T-helper 22 cell (primary cell): Measurements from ENCODE around the gene USP54.
"Not testable (repeated sequence)": the region's sequence is repeated elsewhere in the genome, so short reads cannot be mapped to it uniquely, and the experiment has no call there.

Experiments used
- DNase-seq: peaks from one replicate; pipeline ENCODE4 v3.0.0-alpha.2; 2020; ENCODE audit warnings: low read depth

Gene USP54, protein sequence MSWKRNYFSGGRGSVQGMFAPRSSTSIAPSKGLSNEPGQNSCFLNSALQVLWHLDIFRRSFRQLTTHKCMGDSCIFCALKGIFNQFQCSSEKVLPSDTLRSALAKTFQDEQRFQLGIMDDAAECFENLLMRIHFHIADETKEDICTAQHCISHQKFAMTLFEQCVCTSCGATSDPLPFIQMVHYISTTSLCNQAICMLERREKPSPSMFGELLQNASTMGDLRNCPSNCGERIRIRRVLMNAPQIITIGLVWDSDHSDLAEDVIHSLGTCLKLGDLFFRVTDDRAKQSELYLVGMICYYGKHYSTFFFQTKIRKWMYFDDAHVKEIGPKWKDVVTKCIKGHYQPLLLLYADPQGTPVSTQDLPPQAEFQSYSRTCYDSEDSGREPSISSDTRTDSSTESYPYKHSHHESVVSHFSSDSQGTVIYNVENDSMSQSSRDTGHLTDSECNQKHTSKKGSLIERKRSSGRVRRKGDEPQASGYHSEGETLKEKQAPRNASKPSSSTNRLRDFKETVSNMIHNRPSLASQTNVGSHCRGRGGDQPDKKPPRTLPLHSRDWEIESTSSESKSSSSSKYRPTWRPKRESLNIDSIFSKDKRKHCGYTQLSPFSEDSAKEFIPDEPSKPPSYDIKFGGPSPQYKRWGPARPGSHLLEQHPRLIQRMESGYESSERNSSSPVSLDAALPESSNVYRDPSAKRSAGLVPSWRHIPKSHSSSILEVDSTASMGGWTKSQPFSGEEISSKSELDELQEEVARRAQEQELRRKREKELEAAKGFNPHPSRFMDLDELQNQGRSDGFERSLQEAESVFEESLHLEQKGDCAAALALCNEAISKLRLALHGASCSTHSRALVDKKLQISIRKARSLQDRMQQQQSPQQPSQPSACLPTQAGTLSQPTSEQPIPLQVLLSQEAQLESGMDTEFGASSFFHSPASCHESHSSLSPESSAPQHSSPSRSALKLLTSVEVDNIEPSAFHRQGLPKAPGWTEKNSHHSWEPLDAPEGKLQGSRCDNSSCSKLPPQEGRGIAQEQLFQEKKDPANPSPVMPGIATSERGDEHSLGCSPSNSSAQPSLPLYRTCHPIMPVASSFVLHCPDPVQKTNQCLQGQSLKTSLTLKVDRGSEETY (N-terminal part only)

DNA sequence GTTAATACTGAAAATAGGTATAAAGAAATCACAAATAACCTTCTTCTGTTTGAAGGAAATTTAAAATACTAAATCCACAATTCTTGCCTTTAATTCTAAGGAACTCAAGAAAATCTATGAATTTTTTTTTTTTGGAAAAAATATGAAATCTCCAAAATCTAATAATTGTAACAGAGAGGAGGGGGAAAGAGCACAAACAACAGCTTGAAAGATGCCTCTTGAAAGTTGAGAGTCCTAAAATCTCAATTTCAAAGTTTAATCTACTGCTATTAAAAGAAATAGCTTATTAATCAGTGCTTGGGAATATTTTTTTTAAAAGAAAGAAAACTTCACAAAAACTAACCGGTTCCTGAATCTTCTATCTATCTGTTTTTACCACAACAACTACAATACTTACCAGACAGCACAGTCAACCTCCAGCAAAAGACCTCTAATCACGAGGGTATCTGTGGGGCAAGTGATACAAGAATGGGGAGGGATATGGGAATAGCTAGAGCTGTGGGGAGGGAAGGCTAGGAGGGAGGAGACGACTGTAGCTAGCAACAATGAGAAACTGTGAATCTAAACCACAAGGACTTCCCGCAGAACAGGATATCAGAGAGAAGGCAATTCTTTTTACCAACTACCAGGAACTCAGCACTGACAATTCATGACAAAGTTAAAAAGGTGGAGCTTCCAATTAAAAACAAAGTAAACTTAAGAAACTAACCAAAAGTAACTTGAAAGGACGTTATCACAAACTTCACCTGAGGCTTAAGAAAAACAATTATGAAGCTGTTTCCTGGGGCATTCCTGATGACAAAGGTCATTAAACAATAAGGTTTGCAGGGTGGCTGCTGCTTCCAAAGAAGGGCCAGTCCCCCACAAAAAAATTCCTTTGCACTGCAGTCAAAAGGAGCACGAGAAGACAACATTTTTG is at the start of gene USP54:
TSS of gene USP54 (minus strand) at position 462 of the 919 bp plus-strand sequence. CDS start 15,684 bp downstream, outside the sequence.
- DNase-seq, result no peak

DNA sequence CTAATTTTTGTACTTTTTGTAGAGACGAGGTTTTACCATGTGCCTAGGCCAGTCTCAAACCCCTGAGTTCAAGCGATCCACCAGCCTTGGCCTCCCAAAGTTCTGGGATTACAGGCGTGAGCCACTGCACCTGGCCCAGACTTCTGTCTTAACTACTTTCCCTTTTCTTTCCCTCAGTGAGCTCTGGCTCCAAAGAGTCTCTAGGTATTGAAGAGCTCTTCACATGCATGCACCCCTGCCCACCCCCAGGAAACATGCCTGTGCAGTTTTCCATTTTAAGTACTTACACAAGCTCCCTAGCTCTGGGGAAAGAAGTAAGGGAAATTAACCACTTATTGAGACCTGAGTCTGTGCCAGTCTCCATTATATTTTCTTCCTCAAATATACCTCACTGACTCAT is 48.1 kb upstream of the USP54 start:
- DNase-seq, result no peak

DNA sequence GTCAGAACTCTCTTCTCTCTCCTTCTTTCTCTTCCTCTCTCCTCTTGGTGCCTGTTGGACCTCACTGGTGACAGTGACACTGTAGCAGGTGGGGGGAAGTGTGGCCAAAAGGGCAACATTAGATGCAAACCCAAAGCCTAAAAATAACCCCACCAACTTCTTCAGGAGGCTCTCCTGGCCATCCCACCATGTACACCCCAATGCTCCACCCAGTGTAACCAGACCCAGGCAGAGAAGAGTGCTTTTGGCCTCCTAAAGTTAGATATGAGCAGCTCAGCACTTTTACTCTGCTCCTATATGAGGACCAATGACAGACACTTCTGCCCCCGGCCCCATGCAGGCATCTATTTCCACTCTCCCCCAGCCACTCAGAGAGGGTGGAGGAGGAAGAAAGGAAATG is 44.6 kb upstream of the USP54 start:
- DNase-seq, result no peak

DNA sequence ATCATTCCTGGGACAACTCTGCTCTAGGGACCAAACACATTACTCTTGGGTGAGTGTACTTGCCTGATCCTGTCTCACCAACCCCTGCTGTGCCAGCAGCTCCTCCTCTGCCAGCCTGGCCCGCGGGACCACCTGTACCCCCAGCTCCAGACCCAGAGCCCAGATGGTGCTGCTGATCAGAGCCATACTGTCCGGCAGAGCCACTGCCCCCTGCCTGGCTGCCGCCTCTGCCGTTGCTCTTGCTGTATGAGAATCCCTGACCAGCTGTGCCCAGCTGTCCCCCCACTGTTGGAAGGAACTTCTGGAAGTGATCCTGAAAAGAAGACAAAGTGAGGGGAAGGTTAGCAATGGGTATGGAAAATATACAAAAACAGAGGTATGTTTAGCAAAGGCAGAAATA is 43.3 kb upstream of the USP54 start:
- DNase-seq, result no peak

DNA sequence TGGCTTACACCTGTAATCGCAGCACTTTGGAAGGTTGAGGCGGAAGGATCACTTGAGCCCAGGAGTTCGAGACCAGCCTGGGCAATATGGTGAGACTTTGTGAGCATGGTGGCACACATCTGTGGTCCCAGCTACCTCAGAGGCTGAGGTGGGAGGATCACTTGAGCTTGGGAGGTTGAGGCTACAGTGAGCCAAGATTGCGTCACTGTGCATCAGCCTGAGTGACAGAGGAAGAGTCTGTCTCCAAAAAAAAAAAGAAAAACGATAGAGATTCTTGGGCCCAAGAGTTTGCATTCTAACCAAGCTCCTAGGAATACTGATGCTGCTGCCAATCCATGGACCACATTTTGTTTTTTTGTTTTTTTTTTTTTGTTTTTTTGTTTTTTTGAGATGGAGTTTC is 38.0 kb upstream of the USP54 start:
- DNase-seq, result no peak

DNA sequence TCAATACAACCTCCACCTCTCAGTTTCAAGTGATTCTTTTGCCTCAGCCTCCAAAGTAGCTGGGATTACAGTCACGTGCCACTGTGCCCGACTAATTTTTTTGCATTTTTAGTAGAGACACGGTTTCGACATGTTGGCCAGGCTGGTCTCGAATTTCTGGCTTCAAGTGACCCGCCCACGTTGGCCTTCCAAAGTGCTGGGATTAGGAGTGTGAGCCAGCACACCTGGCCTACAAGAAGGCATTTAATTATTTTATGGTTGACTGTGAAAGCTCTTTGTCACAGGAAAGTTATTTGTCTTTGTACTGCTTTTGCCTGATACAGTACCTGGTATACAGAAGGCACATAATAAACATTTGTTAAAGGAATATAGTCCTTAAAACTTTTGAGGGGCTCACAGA is 37.3 kb upstream of the USP54 start:
- DNase-seq, result no peak

DNA sequence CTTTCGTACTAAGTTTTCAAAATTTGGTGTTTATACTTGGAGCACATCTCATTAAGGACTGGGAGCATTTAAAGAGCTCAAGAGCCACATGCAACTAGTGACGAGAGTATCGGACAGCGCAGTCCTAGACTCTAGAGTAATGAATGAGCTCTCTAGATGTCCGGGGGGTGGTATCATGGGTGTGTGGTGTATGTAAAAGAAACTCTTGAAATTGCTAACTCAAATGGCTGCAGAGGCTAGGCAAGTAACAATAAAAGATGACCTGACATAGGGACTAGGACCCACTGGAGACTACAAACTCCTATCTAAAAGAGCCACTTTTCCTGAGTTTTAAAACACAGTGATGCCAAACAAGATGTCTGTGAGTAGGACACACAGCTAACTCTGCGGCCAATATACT is 36.2 kb upstream of the USP54 start:
- no peak for DNase-seq

DNA sequence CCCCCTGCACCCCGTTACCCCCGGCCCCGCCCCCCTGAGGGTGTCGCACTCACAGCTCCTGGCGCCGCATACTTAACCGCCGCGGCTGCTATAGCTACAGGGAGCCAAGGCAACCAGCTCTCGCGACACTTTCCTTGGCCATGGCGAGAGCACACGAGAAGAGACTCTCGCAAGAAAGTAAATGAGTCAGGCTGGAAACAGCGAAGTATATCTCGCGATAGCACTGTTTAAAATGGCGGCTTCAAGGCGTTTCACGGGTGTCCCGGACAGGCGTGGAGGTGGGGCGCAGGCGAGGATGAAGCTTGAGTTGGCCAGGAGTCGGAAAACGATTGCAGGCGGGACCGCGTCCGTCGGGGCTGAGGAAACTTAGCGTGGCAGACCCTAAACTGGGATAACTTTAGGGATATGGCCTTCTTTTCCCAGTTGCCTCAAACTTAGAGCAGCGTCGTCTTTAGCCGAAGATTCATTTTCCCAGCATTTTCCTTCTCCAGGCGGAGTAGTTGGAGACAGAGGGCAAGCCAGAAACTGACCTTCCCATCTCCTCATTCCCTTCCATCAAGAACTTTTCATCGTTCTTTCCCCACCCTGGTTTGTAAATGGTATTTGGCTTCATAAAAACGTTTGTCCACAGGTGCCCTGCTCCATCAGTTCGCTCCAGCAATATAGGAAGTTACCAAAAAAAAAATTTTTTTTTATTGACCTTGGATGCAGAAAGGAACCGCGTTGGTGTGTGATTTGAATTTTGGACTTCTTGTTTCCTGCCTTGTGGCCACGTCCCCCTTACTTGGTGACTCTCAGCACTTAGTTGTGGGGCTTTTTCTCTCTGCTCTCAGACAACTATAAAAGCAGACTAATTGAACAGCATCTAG is 35.0 kb upstream of the USP54 start:
- peak; percentile 92 for DNase-seq

DNA sequence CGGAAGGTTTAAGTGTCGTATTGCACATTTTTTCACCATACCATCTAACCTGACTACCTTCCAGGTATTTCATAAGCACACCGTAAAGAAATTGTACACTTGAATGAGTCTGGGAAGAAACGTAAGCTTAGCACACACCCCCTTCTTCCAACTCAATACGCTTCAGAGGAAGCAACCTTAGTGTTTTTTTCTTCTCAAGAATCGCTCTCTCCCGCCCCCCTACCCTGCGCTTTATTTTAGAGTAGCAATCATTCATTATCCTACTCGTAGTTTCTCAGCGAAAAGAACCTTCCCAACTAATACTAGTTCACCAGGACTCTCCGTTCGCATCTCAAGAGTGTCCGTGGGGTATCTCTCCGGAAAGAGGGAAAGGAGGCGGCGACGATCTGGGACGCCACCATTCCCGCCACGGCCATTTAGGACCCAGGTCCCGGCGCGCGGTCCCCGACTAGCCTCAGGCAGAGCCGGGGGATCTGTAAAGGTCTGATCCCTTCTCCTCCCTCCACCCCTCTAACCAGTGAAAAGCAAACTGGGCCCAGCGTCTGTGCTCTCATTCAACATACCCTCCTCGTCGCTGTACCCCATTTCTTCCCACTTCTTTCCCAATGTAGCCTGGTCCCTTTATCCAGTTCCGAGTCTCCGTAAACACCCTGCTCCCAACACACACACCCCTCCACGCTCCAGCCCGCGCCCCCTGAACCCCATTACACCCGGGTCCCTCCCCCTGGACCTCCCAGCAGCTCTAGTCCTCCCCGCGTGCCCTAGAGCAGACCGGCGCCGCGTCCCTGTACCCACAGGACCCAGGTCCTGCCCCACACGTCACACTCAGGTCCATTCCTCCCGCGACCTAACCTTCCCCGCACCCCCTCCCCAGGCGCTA is 34.1 kb upstream of the USP54 start:
- no peak for DNase-seq

DNA sequence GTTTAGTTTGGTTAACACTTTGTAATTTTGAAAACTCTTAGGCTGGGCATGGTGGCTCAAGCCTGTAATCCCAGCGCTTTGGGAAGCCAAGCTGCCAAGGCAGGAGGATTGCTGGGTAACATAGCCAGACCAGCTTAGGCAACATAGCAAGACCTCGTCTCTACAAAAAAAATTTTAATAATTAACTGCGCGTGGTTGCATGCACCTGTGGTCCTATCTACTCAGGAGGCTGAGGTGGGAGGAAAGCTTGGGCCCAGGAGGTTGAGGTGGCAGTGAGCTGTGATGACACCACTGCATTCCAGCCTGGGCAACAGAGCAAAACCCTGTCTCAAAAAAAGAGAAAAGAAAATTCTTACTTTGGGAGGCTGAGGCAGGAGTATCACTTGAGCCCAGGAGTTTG is 31.9 kb upstream of the USP54 start:
- no peak for DNase-seq

DNA sequence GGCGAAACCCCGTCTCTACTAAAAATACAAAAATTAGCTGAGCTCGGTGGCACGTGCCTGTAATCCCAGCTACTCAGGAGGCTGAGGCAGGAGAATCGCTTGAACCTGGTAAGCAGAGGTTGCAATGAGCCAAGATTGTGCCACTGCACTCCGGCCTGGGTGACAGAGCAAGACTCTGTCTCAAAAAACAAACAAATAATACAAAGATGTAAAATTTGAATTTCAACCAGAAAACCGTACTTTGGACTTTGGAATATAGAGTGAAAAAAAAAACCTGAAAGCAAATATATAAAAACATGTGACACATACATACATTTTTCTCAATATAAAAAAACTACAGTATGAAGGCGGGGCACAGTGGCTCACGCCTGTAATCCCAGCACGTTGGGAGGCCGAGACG is 29.8 kb upstream of the USP54 start:
- DNase-seq, result not testable (repeated sequence)

DNA sequence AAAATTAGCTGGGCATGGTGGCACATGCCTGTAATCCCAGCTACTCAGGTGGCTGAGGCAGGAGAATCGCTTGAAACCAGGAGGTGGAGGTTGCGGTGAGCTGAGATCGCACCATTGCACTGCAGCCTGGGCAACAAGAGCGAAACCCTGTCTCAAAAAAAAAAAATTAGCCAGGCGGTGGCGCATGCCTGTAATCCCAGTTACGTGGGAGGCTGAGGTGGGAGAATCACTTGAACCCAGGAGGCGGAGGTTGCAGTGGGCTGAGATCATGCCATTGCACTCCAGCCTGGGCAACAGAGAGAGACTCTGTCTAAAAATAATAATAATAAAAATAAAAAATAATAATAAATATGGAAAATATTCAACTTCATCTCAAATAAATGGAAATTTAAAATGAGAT is 26.0 kb upstream of the USP54 start:
- DNase-seq, result not testable (repeated sequence)

DNA sequence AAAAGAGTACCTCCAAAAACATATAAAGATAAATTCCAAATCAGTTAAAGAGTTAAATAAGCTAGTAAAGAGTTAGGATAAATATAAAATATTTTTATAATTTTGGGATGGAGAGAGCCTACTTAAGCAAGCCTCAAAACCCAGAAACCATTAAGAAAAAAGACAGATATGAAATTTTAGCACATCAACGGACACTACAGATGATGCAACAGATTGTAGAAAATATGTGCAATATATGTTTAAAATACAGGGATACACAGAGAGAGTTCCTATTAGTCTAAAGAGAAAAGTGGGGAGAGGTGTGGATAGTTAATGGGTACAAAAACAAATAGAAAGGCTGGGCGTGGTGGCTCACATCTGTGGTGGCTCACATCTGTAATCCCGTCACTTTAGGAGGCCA is 23.6 kb upstream of the USP54 start:
- DNase-seq, result no peak

DNA sequence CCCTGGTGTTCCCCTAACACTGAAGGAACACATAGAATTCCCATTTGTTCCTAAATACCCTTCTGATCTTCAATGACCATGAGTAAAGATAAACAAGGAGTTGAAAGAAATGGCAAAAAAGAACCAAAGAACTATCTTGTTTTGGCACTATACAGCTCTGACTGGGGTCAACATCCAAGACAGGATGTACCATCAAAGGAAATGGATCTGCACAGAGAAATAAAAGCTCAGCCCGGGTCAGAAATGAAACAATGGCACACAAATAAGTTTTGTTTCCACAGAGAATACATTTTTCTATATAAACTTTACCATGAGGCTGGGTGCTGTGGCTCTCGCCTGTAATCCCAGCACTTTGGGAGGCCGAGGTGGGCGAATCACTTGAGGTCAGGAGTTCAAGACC is 18.0 kb upstream of the USP54 start:
- no peak for DNase-seq

DNA sequence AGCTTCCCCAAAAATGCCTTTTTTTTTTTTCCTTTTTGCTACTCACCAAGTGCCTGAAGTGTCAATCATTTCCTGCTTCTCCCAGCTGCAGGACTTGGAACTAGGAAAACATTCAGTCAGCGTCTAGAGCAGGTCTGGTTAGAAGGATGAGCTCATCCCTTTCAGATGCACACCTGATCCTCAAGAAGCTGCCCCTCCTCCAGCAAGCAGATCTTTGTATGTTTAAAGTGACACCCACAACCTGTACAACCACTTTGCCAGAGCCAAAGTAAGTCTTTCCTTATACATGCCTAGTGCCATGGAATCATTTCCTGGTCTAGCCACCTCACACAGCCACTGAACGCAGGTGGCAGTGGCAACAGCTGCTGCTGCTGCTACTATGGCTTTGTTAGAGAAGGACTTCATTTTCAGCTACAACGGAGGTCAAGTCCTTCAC is 10.4 kb upstream of the USP54 start:
- DNase-seq, result no peak

DNA sequence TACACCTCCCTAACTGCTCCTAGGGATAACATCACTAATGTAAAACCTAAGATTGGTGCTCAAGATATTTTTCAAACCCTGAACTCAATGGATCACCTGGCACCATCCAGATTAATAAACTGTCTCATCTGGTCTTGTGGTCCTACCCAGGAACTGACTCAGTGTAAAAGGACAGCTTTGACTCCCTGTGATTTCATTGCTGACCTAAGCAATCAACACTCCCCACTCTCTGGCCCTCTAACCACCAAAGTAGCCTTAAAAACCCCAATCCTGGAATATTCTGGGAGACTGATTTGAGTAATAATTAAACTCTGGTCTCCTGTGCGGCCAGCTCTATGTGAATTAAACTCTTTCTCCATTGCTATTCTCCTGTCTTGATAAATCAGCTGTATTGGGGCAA is 6.2 kb upstream of the USP54 start:
- no peak for DNase-seq

DNA sequence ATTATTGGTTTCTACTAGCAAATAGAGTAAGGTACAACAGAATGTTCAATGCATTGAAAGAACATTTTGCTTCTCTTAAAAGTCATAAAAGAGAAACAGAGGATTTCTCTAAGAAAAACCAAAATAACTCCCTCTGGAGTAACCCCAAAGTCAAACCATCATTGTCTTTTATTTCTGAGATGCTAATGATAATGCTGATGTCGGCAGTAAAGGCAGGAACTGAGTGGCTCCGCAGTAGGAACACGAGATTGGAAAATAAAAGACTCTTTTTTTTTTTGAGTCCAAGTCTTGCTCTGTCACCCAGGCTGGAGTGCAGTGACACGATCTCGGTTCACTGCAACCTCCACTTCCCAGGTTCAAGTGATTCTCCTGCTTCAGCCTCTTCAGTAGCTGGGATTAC is 2.7 kb upstream of the USP54 start:
- DNase-seq, result no peak

DNA sequence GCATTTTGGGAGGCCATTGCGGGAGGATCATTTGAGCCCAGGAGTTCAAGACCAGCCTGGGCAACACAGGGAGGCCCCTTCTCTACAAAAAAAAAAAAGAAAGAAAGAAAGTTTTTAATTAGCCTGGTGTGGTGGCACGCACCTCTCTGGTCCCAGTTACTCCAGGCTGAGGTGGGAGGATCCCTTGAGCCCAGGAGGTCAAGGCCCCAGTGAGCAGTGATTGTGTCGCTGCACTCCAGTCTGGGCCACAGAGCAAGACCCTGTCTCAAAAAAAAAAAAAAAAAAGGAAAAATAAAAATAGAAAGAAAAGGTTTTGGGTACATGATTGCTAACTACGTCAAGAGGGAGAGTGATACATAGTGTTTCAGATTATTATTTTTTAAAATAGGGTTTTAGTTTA is 2.0 kb upstream of the USP54 start:
- no peak for DNase-seq

DNA sequence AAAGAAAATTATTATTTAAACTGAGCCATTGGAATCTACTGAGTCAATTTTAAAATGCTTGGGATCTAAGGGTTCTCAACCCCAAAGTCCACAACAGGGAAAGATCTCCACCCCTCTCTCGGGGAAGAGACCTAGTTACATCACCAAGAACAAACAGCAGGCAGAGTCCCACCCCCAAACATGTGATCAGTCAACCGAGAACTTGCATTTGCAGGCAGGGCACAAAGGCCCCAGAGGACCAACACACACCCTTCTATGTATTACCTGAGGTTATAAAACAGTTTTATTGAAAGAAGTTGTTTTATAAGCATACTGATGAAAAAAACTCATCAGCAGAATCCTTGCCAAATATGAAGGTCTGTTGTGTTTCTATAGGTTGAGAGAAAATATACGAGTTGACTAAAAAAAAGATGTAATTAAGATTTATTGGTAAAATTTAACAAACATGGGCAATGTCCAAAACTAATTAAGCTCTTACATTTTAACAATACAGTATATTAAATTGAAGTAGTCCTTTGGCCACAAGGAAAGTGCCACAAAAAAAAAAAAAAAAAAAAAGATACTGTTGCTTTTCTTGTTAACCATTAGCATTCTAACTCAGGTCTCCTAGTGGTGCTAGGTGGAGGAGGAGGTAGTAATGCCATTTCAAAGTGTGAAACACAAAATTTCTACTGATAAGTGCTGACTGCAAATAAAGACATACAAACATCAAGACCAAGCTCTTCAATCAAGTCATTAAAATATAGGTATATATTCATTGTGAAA is 975 bp upstream of the USP54 start:
- no peak for DNase-seq
